Body of pancreas (tissue), 4 donors: ENCODE data around the gene ANKRD6.

ENCODE experiments used
- CTCF ChIP-seq, 7 experiments: fragments of 450-650 bp in 4 of 7; fragments of 200-600 bp in 3 of 7; sonication (generic) in 3 of 7; IDR thresholded peaks; one replicate each; pipeline ENCODE4 v1.5.1; 2016 to 2019; ENCODE audit warnings: antibody characterized with exemption in 7 of 7
- POLR2A ChIP-seq, 3 donors: fragments of 450-650 bp; IDR thresholded peaks; one replicate each; pipeline ENCODE4 v1.6.1; 2016; ENCODE audit warnings: antibody characterized with exemption in 3 of 3, mild to moderate bottlenecking in 2 of 3

DNA sequence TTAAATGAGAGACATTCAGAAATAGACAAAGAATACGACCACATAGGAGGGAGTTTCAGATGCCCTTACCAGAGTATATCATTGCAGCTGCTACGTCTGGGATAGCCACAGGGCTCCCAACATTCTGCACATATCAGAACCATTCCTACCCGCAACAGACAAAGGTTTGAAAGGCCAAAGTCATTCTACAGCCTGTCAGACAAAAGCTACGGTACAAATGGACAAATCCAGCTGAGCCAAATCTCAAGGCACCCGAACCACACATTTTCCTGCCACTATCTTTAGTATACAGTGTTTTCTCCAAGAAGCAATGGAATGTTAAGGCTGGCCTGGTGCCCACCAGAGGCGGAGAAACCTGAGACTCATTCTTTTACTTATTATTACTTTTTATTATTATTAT is 236.1 kb downstream of the ANKRD6 start:
- TF ChIP-seq CTCF (IDR thresholded peaks at IDR 0.05) (no peak), POLR2A (IDR thresholded peaks at IDR 0.05) (no peak)
